GM10248 (cell line): Measurements from ENCODE around the gene PRDM2.

ENCODE experiments used
- CTCF ChIA-PET: fragments of 300-600 bp; sonication (Branson Sonifier 250); formaldehyde crosslinking; extraction: SDS; loops from one replicate; lab custom pipeline; 2021; ENCODE audit warnings: antibody characterized with exemption; lab: Yijun Ruan, JAX
- POLR2A ChIA-PET: fragments of 350-650 bp; sonication (Branson Sonifier 250); formaldehyde crosslinking; extraction: SDS; loops from one replicate; lab custom pipeline; 2020; ENCODE audit warnings: antibody characterized with exemption; lab: Yijun Ruan, JAX
- DNase-seq: peaks from one replicate; pipeline ENCODE4 v3.0.0; 2012; ENCODE audit errors: extremely low spot score
- TF ChIP-seq, protein P1 (sequence below): IDR thresholded peaks from 2 replicates; pipeline ENCODE4 v1.5.1; 2012; ENCODE audit warnings: mild to moderate bottlenecking, low read depth; ENCODE audit errors: extremely low read depth, missing control alignments, control extremely low read depth

The PRDM2 gene

DNA sequence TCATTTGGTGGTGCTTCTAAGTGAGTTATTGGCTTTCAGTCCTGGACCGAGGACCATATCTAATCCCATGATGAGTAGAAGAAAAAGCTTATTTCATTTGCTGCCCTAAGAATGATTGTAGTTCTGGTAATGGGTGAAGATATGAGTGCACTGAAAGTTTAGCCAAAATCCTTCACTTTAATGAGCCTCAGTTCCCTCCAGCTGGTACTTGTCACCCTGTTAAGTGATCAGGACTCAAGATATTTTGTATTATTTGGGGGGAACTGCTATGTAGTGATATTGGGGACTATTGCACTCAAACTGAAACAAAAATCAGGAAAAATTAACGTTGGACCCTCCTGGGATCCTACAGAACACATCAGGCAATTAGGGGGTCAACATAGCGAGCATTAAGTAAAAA, 165.9 kb downstream of the PRDM2 start:
- ChIA-PET CTCF (interaction anchor here (1.1 to 1.3 kb wide), 2 partner anchors 17 to 31 kb away, joined by 3 read pairs; no protein-coding TSS in a partner anchor), POLR2A (no interaction called here)
- TF ChIP-seq, protein P1, sequence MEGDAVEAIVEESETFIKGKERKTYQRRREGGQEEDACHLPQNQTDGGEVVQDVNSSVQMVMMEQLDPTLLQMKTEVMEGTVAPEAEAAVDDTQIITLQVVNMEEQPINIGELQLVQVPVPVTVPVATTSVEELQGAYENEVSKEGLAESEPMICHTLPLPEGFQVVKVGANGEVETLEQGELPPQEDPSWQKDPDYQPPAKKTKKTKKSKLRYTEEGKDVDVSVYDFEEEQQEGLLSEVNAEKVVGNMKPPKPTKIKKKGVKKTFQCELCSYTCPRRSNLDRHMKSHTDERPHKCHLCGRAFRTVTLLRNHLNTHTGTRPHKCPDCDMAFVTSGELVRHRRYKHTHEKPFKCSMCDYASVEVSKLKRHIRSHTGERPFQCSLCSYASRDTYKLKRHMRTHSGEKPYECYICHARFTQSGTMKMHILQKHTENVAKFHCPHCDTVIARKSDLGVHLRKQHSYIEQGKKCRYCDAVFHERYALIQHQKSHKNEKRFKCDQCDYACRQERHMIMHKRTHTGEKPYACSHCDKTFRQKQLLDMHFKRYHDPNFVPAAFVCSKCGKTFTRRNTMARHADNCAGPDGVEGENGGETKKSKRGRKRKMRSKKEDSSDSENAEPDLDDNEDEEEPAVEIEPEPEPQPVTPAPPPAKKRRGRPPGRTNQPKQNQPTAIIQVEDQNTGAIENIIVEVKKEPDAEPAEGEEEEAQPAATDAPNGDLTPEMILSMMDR, result no peak
- DNase-seq, result no peak

DNA sequence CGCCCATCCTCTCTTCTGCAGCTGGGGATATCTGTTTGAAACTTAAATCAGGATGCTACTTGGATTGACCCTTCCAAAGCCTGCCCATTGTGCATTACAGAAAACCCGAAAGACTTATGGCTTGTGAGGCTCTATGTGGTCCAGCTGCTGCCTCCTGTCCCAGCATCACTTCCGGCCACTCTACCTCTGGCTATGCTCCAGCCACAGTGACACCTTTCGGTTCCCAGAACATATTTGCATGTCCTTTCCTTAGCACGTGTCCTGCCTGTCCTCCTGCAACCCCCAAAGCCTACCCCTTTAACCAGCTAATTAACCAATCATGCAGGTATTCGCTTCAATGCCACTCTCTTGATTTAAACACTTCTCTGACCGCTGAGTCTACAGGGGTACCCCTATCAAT, 167.6 kb downstream of the PRDM2 start:
- no peak for DNase-seq
- CTCF ChIA-PET, result no interaction called here
- POLR2A ChIA-PET, result no interaction called here
- TF ChIP-seq, protein P1, result no peak

DNA sequence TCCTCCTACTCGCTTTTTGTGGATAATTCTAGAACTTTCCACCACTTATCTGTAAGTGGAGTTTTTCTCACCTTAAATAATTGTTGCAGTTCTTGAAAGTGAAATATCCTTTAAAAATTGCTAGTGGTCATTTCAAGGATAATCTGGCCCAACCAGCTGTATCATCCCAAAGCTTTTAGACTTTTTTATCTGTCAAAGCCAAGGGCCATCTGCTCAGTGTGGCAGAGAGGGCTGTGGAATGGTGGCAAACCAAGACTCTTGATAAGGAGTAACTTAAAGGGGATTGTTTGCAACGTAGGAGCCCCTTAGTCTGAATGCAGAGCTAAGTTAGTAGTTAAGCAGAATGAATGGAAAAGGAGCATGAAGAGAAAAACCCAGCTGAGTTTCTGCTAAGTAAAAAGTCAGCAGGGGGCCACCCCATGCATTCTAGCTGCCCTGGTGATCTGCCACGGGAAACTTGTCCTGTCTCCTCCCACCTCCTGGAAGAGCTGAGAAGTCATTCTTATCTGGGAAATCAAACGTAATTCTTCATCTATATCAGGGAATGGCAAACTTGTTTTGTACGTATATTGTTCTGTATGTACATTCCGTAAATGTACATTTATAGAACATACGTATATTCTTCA, 169.3 kb downstream of the PRDM2 start:
- DNase-seq, result no peak
- POLR2A ChIA-PET, result no interaction called here
- CTCF ChIA-PET, result interaction anchor here (0.9 kb wide), 1 partner anchor 15 kb away, joined by 3 read pairs; no protein-coding TSS in a partner anchor
- TF ChIP-seq, protein P1, result no peak

DNA sequence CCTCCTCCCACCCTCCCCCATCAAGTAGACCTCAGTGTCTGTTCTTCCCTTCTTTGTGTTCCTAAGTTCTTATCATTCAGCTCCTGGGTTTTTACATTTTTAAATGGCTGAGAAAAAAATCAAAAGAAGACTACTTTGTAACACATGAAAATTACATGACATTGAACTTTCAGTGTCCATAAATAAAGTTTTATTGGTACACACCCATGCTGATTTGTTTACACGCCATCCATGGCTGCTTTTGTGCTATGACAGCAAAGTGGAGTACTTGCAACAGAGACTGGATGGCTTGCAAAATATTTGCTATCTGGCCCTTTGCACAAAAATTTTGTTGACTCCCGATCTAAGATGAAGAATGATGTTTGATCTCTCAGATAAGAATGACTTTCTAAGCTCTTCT, 171.4 kb downstream of the PRDM2 start:
- ChIA-PET POLR2A (no interaction called here), CTCF (no interaction called here)
- DNase-seq, result no peak
- TF ChIP-seq, protein P1, result no peak

DNA sequence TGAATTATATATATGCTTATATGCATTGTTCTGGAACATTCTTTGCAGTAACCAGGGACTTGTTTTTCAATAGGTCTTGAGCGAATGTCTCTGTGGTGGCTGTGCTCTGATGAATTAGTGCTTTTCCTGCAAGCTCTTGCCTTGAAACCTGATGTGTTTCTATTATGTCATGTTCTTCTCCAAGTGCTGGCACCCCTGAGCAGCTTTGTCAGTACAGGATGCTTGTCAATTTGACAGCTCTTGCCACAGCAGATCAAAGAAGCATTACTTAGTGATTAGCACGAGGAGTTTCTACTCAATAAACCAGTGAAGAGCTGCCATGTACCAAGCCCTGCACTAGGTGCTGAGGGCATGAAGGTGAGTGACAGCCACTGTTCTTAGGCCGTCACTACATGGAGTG, 171.9 kb downstream of the PRDM2 start:
- POLR2A ChIA-PET, result no interaction called here
- TF ChIP-seq, protein P1, result no peak
- CTCF ChIA-PET, result no interaction called here
- DNase-seq, result no peak

DNA sequence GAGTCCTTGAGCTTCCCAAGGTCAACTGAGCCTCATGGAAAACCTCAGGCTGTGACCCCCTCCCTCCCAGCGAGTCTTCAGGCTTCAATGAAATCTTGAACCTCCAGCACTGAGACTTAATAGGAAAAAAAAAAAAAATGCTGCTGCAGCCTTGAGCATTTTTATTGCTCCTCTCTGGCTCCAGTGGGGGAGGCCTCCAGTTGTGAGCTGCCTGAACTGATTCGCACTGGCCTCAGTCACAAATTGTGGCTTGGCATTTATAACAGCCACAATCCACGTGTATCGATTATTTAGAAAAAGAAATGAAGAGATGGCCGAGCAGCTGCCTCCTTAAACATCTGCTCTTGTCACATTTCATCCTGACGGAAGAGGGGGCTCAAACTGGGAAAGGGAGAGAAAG, 173.0 kb downstream of the PRDM2 start:
- CTCF ChIA-PET, result no interaction called here
- TF ChIP-seq, protein P1, result no peak
- POLR2A ChIA-PET, result no interaction called here
- no peak for DNase-seq
